IPS-18a (cell line): ENCODE data around the gene ENDOU.
"Not testable (repeated sequence)": the region's sequence is repeated elsewhere in the genome, so short reads cannot be mapped to it uniquely, and the experiment has no call there.

Experiments used
- H3K27ac ChIP-seq: one replicate; pipeline ENCODE4 v1.5.1; 2013; ENCODE audit warnings: low read length
- H3K27me3 ChIP-seq: one replicate; pipeline ENCODE4 v1.6.1; 2013; ENCODE audit warnings: mild to moderate bottlenecking, low read length; ENCODE audit not compliant: control insufficient read depth, insufficient read depth
- H3K36me3 ChIP-seq: one replicate; pipeline ENCODE4 v1.6.1; 2013; ENCODE audit warnings: low read depth, low read length; ENCODE audit not compliant: control insufficient read depth
- H3K4me1 ChIP-seq: one replicate; pipeline ENCODE4 v1.6.1; 2013; ENCODE audit warnings: low read depth, low read length; ENCODE audit not compliant: control insufficient read depth
- H3K4me3 ChIP-seq: one replicate; pipeline ENCODE4 v1.5.1; 2013; ENCODE audit warnings: low read length
- H3K9ac ChIP-seq: one replicate; pipeline ENCODE4 v1.6.1; 2013; ENCODE audit warnings: mild to moderate bottlenecking, low read length, moderate library complexity
- H3K9me3 ChIP-seq: one replicate; pipeline ENCODE4 v1.6.1; 2013; ENCODE audit warnings: low read depth, low read length; ENCODE audit not compliant: control insufficient read depth

The ENDOU gene

DNA sequence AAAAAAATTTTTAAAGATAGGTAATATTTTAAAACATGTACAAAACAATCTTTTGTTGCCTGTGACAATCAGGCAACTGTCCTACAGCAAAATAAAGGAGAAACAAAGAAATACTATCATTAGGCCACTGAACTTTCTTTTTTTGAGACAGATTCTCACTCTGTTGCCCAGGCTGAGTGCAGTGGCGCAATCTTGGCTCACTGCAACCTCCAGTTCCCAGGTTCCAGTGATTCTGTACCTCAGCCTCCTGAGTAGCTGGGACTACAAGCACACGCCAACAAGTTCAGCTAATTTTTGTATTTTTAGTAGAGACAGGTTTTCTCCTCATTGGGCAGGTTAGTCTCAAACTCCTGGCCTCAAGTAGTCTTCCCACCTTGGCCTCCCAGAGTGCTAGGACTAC, 36.1 kb downstream of the ENDOU start:
- H3K9me3 ChIP-seq: no peaks in the 10 kb centered on the region
- H3K27ac ChIP-seq: no peak overlapping the region
- no peak overlapping the region for H3K9ac ChIP-seq
- peaks cover 38% of the 10 kb centered on the region for H3K36me3 ChIP-seq
- no peaks in the 10 kb centered on the region for H3K27me3 ChIP-seq
- no peak overlapping the region for H3K4me3 ChIP-seq
- H3K4me1 ChIP-seq: no peaks in the 10 kb centered on the region

DNA sequence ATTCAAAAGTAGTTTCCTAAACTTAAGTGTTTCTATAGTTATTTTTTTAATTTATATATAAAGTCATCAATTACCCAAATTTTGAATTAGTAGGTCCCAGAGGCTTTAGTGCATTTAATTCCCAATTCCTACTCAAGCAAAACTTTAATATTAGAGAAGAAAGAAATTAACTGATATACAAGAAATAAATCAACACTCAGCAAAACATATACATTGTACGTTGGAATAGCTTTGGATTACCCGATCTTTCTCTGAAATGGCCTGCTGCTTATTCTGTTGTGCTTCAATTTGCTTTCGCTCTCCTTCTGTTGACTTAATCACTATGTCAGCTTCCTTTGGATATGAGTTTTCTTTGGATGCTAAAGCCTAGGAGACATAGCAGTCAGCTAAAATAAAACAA, 37.7 kb downstream of the ENDOU start:
- Histone ChIP-seq H3K27ac (no peak overlapping the region), H3K9ac (no peak overlapping the region), H3K9me3 (no peaks in the 10 kb centered on the region), H3K4me1 (no peaks in the 10 kb centered on the region), H3K4me3 (no peak overlapping the region), H3K36me3 (peaks cover 26% of the 10 kb centered on the region), H3K27me3 (no peaks in the 10 kb centered on the region)

DNA sequence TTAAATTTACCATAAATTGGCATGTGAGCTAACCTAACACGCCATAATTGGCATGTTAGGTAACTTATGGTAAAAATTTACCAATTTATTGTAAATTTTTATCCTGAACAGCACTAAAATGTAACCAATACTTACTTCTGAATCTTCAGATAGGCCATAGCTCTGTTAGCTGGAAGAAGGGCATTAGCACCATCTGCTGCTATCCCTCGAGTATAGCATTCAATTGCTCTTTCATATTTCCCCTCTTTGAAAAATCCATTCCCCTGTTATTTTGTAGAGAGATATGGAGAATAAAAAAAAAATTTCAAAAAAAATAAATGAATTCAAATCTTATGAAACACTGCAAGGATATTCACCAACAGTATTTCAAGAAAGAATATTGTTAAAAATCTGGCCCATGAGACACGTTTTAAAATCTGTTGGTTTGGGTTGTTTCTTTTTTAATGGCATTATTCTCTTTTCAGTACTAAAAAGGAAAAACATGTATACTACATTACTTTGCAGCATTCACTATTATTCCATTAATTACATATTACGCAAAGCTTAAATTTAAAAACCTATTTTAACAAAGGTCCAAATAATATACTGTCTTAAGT, 38.5 kb downstream of the ENDOU start:
- Histone ChIP-seq H3K27ac (no peak overlapping the region), H3K4me1 (no peaks in the 10 kb centered on the region), H3K27me3 (no peaks in the 10 kb centered on the region), H3K9me3 (no peaks in the 10 kb centered on the region), H3K36me3 (peaks cover 31% of the 10 kb centered on the region), H3K4me3 (no peak overlapping the region), H3K9ac (no peak overlapping the region)

DNA sequence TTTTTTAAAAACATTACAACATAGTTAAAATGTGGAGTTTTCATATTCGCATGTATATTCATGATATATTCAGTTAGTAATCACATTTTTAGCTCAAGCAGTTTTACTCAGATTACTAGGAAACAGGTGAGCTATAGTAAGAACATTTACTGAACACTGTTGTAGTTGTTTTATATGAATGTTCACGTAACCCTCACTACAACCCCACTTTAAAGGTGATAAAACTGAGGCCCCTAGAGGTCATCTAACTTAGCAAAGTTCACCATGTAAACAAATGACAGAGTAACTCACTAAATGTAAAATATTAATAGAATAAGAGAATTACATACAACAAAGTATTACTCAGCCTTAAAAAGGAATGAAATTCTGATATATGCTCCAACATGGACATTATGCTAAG, 45.5 kb downstream of the ENDOU start:
- Histone ChIP-seq H3K9ac (no peak overlapping the region), H3K4me3 (no peak overlapping the region), H3K27ac (no peak overlapping the region), H3K4me1 (no peaks in the 10 kb centered on the region), H3K36me3 (peaks cover 25% of the 10 kb centered on the region), H3K27me3 (no peaks in the 10 kb centered on the region), H3K9me3 (no peaks in the 10 kb centered on the region)

DNA sequence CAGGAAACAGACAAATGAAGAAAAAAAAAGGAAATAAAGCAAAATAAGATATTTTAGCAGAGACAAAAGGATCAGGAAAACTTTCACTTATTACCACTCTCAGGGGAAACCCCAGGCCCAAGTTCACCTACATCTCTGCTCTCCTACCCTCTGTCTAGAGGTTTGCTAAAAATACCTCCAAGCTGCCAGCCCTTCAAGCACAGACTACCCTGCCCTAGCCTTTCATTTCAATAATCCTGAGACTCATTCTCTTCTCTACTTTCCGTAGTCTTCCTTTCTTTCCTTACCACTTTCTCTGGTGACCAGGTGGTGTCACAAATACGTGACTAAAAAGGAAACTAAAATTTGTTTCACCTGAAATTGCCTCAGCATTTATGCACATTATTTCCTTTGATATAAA, 53.2 kb downstream of the ENDOU start:
- H3K27me3 ChIP-seq: no peaks in the 10 kb centered on the region

DNA sequence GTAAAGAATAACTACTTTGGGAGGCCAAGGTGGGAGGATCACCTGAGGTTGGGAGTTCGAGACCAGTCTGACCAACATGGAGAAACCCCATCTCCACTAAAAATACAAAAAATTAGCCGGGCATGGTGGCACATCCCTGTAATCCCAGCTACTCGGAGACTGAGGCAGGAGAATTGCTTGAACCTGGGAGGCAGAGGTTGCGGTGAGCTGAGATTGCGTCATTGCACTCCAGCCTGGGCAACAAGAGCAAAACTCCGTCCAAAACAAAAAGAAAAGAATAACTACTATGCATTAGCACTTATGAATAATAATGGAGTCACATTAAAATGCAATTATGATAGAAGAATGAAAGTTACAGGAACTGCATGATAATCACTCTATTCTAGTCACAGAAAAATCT, 57.4 kb downstream of the ENDOU start:
- not testable (repeated sequence) for H3K4me1 ChIP-seq, H3K4me3 ChIP-seq, H3K9me3 ChIP-seq, H3K27ac ChIP-seq, H3K9ac ChIP-seq, H3K27me3 ChIP-seq
- H3K36me3 ChIP-seq: peaks cover 39% of the 10 kb centered on the region

More for the DNA sequence above, 53.2 kb downstream of the ENDOU start:
- Histone ChIP-seq H3K9ac (no peak overlapping the region), H3K4me1 (peaks cover 3% of the 10 kb centered on the region), H3K9me3 (no peaks in the 10 kb centered on the region), H3K27ac (no peak overlapping the region), H3K4me3 (no peak overlapping the region), H3K36me3 (peaks cover 13% of the 10 kb centered on the region)
